OCI-LY1 (cell line): Measurements from ENCODE around the gene CAB39L.
"Not testable (repeated sequence)": the region's sequence is repeated elsewhere in the genome, so short reads cannot be mapped to it uniquely, and the experiment has no call there.

Source experiments
- H2AFZ ChIP-seq: fragments of 200-600 bp; sonication (generic), shearing (Covaris generic); 2 replicates; pipeline ENCODE4 v1.6.0; 2014; ENCODE audit warnings: antibody characterized with exemption, mild to moderate bottlenecking, low read length
- H3F3A ChIP-seq: fragments of 200-600 bp; sonication (generic), shearing (Covaris generic); 2 replicates; pipeline ENCODE4 v1.6.0; 2014; ENCODE audit warnings: mild to moderate bottlenecking, antibody characterized with exemption, low read length, moderate library complexity; ENCODE audit not compliant: insufficient read depth
- H3K27ac ChIP-seq: fragments of 200-600 bp; sonication (generic); 2 replicates; pipeline ENCODE4 v1.5.1; 2014; ENCODE audit warnings: low read length, mixed run types, mild to moderate bottlenecking, low read depth; ENCODE audit not compliant: poor library complexity, severe bottlenecking
- H3K27me3 ChIP-seq: fragments of 200-600 bp; sonication (generic); 2 replicates; pipeline ENCODE4 v1.6.0; 2014; ENCODE audit warnings: antibody characterized with exemption, mild to moderate bottlenecking, low read length, moderate library complexity; ENCODE audit not compliant: insufficient read depth
- H3K36me3 ChIP-seq: fragments of 200-600 bp; sonication (generic); 2 replicates; pipeline ENCODE4 v1.6.1; 2014; ENCODE audit warnings: mild to moderate bottlenecking, antibody characterized with exemption, low read length, moderate library complexity, mixed read lengths; ENCODE audit not compliant: insufficient read depth
- H3K4me1 ChIP-seq: fragments of 200-600 bp; sonication (generic); 2 replicates; pipeline ENCODE4 v1.5.1; 2014; ENCODE audit warnings: mild to moderate bottlenecking, low read length, moderate library complexity; ENCODE audit not compliant: insufficient read depth, severe bottlenecking
- H3K4me2 ChIP-seq: fragments of 200-600 bp; sonication (generic), shearing (Covaris generic); 2 replicates; pipeline ENCODE4 v1.6.1; 2014; ENCODE audit warnings: low read length
- H3K4me3 ChIP-seq: fragments of 200-600 bp; sonication (generic); 2 replicates; pipeline ENCODE4 v1.5.1; 2014; ENCODE audit warnings: low read length, low read depth, mild to moderate bottlenecking, mixed read lengths; ENCODE audit not compliant: poor library complexity, severe bottlenecking
- H3K79me2 ChIP-seq: fragments of 200-600 bp; shearing (Covaris generic); 2 replicates; pipeline ENCODE4 v1.6.1; 2016; ENCODE audit warnings: mixed run types, low read length, mixed read lengths; ENCODE audit not compliant: insufficient read depth
- H3K9ac ChIP-seq: fragments of 200-600 bp; sonication (generic), shearing (Covaris generic); 2 replicates; pipeline ENCODE4 v1.6.1; 2014; ENCODE audit warnings: mild to moderate bottlenecking, low read length, mixed read lengths
- H3K9me2 ChIP-seq: fragments of 200-600 bp; sonication (generic), shearing (Covaris generic); 2 replicates; pipeline ENCODE4 v1.6.1; 2014; ENCODE audit warnings: low read depth, mild to moderate bottlenecking, low read length, mixed read lengths
- H3K9me3 ChIP-seq: fragments of 200-600 bp; shearing (Covaris generic); 2 replicates; pipeline ENCODE4 v1.6.1; 2014; ENCODE audit warnings: low read length, mixed read lengths
- H4K20me1 ChIP-seq: fragments of 200-600 bp; sonication (generic), shearing (Covaris generic); 2 replicates; pipeline ENCODE4 v1.6.0; 2016; ENCODE audit warnings: mild to moderate bottlenecking, low read length; ENCODE audit not compliant: insufficient read depth
- EZH2 ChIP-seq: fragments of 200-600 bp; sonication (generic), shearing (Covaris generic); IDR thresholded peaks from 2 replicates; pipeline ENCODE4 v1.8.0; 2017; ENCODE audit warnings: borderline replicate concordance, mixed run types, mild to moderate bottlenecking, antibody characterized with exemption, low read length, moderate library complexity, mixed read lengths
- TF ChIP-seq, protein P1 (sequence below): fragments of 200-600 bp; sonication (generic), shearing (Covaris generic); IDR thresholded peaks from 2 replicates; pipeline ENCODE4 v1.5.1; 2017; ENCODE audit warnings: mild to moderate bottlenecking, antibody characterized with exemption, low read length, moderate library complexity, mixed read lengths

The CAB39L gene

DNA sequence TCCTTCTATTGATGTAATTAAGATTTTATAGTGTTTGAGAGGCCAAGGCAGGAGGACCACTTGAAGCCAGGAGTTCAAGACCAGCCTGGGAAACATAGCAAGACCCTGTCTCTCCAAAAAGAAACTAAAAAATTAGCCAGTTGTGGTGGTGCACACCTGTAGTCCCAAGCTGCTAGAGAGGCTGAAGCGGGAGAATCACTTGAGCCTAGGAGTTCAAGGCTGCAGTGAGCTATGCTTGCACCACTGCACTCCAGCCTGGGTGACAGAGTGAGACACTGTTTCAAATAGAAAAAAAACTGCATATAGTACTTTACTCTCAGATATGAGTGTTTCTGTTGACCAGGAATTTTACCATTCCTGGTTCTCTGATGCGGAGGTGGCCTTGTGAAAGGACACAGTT, 147.2 kb downstream of the CAB39L start:
- Histone ChIP-seq H3K4me3 (no peak overlapping the region), H3K79me2 (no peaks in the 10 kb centered on the region), H3K36me3 (no peaks in the 10 kb centered on the region), H2AFZ (no peak overlapping the region), H3K4me2 (no peak overlapping the region), H3K9me2 (no peaks in the 10 kb centered on the region), H3K9me3 (no peaks in the 10 kb centered on the region), H3F3A (no peaks in the 10 kb centered on the region), H3K27me3 (no peaks in the 10 kb centered on the region), H3K4me1 (peaks cover 26% of the 10 kb centered on the region), H4K20me1 (no peaks in the 10 kb centered on the region), H3K27ac (no peak overlapping the region), H3K9ac (no peak overlapping the region)
- TF ChIP-seq, protein P1, sequence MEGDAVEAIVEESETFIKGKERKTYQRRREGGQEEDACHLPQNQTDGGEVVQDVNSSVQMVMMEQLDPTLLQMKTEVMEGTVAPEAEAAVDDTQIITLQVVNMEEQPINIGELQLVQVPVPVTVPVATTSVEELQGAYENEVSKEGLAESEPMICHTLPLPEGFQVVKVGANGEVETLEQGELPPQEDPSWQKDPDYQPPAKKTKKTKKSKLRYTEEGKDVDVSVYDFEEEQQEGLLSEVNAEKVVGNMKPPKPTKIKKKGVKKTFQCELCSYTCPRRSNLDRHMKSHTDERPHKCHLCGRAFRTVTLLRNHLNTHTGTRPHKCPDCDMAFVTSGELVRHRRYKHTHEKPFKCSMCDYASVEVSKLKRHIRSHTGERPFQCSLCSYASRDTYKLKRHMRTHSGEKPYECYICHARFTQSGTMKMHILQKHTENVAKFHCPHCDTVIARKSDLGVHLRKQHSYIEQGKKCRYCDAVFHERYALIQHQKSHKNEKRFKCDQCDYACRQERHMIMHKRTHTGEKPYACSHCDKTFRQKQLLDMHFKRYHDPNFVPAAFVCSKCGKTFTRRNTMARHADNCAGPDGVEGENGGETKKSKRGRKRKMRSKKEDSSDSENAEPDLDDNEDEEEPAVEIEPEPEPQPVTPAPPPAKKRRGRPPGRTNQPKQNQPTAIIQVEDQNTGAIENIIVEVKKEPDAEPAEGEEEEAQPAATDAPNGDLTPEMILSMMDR = no peak
- no peak for TF ChIP-seq EZH2

DNA sequence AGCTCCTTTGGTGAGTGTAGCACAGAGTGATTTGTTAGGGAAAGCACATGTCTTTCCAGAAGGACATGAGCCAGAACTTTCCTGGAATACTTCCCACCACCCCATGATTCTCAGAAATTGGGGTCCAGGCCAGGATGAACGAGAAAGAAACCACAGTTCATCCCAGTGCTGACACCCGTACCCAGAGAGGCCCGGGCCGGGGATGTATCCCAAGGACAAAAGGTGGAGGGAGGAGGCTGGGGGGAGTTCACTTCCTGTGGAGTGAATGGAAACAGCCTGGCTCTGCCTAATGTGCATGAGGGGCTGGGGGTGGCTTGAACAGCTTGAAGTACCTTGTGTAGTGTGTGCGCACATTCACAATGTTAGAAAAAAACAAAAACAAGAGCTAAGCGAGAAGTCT, 148.6 kb downstream of the CAB39L start:
- Histone ChIP-seq H3K9me3 (no peaks in the 10 kb centered on the region), H3K79me2 (no peaks in the 10 kb centered on the region), H3F3A (no peaks in the 10 kb centered on the region), H3K36me3 (no peaks in the 10 kb centered on the region), H3K4me3 (no peak overlapping the region), H4K20me1 (no peaks in the 10 kb centered on the region), H3K9ac (no peak overlapping the region), H3K9me2 (no peaks in the 10 kb centered on the region), H3K4me1 (peaks cover 14% of the 10 kb centered on the region), H3K27me3 (no peaks in the 10 kb centered on the region), H2AFZ (no peak overlapping the region), H3K4me2 (no peak overlapping the region), H3K27ac (no peak overlapping the region)
- no peak for TF ChIP-seq EZH2
- TF ChIP-seq, protein P1 = no peak

DNA sequence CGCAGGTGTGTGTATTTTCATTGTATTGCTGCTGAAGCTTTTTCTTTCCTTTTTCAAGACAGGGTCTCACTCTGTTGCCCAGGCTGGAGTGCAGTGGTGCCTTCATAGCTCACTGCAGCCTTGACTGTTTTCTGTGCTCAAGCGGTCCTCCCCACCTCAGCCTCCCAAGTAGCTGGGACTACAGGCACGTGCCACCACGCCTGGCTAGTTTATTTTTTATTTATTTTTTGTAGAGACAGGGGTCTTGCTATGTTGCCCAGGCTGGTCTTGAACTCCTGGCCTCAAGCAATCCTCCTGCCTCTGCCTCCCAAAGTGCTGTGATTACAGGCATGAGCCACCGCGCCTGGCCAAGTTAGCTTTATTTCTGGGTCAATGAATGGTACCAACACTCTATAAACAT, 149.1 kb downstream of the CAB39L start:
- H2AFZ ChIP-seq, H3K4me2 ChIP-seq, H4K20me1 ChIP-seq, H3K36me3 ChIP-seq, H3K79me2 ChIP-seq, H3K27me3 ChIP-seq, H3K9me2 ChIP-seq, H3K4me3 ChIP-seq, H3K27ac ChIP-seq, H3K9ac ChIP-seq, H3K9me3 ChIP-seq, H3F3A ChIP-seq: not testable (repeated sequence)
- H3K4me1 ChIP-seq = peaks cover 14% of the 10 kb centered on the region

DNA sequence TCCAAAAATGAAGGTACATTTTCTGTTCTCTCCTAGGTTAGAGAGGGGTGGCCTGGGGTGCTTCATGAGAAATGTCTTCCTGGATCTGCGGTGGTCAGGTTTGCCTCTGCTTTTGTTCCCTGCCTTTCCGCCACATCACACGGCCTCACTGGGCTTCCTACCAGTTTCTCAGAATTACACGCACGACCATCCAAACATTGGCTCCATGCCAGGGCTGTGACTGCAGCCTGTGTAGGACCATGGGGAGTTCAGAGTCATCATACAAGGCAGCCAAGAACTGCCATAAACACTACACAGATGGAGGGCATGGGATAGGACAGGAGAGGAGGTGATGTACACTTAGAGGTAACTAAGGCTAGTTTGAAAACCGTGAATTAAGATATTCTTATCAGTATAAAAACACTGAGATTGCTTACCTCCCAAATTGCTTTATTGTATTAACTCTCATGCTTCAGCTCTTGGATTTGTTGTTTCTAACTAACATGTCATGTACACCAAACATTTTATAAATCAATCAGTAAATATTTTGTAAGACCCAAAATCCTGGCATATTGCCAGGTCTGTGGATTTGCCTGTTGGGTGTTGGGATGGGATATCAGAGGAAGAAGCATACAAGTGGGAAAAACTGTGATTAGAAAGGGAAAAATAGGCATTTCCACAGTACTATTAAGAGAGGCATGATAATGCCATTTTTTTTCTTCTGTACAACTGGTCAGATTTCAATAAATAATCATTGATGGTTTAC, 150.9 kb downstream of the CAB39L start:
- Histone ChIP-seq H3K9me2 (no peaks in the 10 kb centered on the region), H3K79me2 (no peaks in the 10 kb centered on the region), H3K4me1 (peaks cover 14% of the 10 kb centered on the region), H3K9ac (no peak overlapping the region), H3K36me3 (no peaks in the 10 kb centered on the region), H3K4me2 (no peak overlapping the region), H3K27me3 (no peaks in the 10 kb centered on the region), H3F3A (no peaks in the 10 kb centered on the region), H3K27ac (no peak overlapping the region), H2AFZ (no peak overlapping the region), H3K9me3 (no peaks in the 10 kb centered on the region), H4K20me1 (no peaks in the 10 kb centered on the region), H3K4me3 (no peak overlapping the region)
- TF ChIP-seq, protein P1 = no peak
- no peak for TF ChIP-seq EZH2
